ENCODE results near the gene TCF4. TPM values are rescaled to one million over a fixed set of nuclear protein-coding genes. Genes with fewer than 3 reads are reported as not detected.

The TCF4 gene
- total RNA-seq, 1 experiment from 2014 or later = 2.3 TPM

DNA sequence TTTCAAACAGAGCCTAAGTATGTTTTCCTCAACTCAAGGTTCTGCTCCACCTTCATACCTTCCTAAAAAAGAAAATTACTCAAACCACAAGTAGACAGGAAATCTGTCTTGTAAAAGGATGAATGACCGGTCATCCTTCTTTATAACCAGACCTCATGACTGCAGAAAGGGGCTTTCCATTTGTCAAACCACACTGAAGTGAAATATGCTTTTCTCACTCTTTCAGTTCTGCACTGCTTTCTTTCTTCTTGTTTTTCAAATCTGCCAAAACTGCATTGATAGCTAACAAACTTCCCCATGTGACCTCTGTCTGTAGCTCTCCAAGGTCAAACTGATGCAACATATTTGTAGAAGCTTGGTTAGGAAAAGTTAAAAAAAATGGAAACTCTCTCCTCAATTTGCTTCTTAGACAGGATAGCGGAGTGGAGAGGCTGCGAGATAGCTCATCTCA lies 319.8 kb downstream of the TCF4 start:
- H3K4me1 ChIP-seq (ENCODE audit: control insufficient read depth, insufficient read depth, low read length) = no peaks in the 10 kb centered on the region
- no peaks in the 10 kb centered on the region for H3K27me3 ChIP-seq (ENCODE audit: control insufficient read depth, insufficient read depth, low read length)
- CTCF ChIA-PET = no interaction called here
- in situ Hi-C loops (cut with HindIII; ENCODE audit: low pct_unique_long_range_greater_than_20kb, low sequenced_read_pairs) = no loop called here
- TF ChIP-seq POLR2AphosphoS5 (IDR thresholded peaks at IDR 0.05; ENCODE audit: low read depth, low read length) = no peak
- no peak for TF ChIP-seq TCF7L2 (IDR thresholded peaks at IDR 0.05; ENCODE audit: low read depth, low read length)
- no peak for TF ChIP-seq SIN3A (IDR thresholded peaks at IDR 0.05; ENCODE audit: borderline replicate concordance, insufficient read depth, low read depth, low read length)
- DNase-seq (ENCODE audit: low read depth, low spot score) = no peak
- no peak overlapping the region for H3K27ac ChIP-seq (ENCODE audit: low read length)
- POLR2A ChIA-PET = no interaction called here
- H3K9me3 ChIP-seq (ENCODE audit: control insufficient read depth, insufficient read depth, low read depth, low read length) = no peaks in the 10 kb centered on the region
- no peak overlapping the region for H3K4me3 ChIP-seq (ENCODE audit: low read depth in 2 of 2, low read length in 2 of 2)
- no peak for ATAC-seq
- no TSS peak for BruUV-seq (replicated peaks)
- intact Hi-C loops (cut with micrococcal nuclease; ENCODE audit: unreplicated experiment) = no loop called here
- H3K36me3 ChIP-seq (ENCODE audit: control insufficient read depth, insufficient read depth, low read length) = no peaks in the 10 kb centered on the region

DNA sequence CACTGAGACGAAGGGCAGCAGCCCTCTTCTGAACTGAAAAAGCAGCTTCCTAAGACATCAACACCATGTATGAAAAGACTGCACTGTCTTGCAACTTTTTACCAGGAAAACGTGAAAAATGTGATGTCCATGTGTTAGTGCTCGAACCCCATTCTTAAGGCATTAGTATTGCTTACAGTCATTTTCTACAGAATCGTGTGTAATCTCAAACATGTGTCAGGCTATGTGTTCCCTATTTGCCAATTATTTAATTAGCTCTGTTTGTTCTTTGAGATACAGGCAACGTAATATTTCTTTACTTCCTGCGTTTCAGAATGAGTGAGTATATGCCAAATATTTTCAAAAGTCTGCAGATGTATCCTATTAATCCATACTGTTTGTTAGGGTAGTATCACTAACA lies 321.0 kb downstream of the TCF4 start:
- intact Hi-C loops (cut with micrococcal nuclease; ENCODE audit: unreplicated experiment) (no loop called here), in situ Hi-C loops (cut with HindIII; ENCODE audit: low pct_unique_long_range_greater_than_20kb, low sequenced_read_pairs) (no loop called here)
- H3K9me3 ChIP-seq (ENCODE audit: control insufficient read depth, insufficient read depth, low read depth, low read length) = no peaks in the 10 kb centered on the region
- no peaks in the 10 kb centered on the region for H3K27me3 ChIP-seq (ENCODE audit: control insufficient read depth, insufficient read depth, low read length)
- DNase-seq (ENCODE audit: low read depth, low spot score) (no peak), ATAC-seq (no peak)
- no peak overlapping the region for H3K27ac ChIP-seq (ENCODE audit: low read length)
- TF ChIP-seq, protein P1, sequence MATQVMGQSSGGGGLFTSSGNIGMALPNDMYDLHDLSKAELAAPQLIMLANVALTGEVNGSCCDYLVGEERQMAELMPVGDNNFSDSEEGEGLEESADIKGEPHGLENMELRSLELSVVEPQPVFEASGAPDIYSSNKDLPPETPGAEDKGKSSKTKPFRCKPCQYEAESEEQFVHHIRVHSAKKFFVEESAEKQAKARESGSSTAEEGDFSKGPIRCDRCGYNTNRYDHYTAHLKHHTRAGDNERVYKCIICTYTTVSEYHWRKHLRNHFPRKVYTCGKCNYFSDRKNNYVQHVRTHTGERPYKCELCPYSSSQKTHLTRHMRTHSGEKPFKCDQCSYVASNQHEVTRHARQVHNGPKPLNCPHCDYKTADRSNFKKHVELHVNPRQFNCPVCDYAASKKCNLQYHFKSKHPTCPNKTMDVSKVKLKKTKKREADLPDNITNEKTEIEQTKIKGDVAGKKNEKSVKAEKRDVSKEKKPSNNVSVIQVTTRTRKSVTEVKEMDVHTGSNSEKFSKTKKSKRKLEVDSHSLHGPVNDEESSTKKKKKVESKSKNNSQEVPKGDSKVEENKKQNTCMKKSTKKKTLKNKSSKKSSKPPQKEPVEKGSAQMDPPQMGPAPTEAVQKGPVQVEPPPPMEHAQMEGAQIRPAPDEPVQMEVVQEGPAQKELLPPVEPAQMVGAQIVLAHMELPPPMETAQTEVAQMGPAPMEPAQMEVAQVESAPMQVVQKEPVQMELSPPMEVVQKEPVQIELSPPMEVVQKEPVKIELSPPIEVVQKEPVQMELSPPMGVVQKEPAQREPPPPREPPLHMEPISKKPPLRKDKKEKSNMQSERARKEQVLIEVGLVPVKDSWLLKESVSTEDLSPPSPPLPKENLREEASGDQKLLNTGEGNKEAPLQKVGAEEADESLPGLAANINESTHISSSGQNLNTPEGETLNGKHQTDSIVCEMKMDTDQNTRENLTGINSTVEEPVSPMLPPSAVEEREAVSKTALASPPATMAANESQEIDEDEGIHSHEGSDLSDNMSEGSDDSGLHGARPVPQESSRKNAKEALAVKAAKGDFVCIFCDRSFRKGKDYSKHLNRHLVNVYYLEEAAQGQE (IDR thresholded peaks at IDR 0.05; ENCODE audit: insufficient read depth in 1 of 2, low read depth in 2 of 2, low read length in 1 of 2) = no peak
- TF ChIP-seq TCF7L2 (IDR thresholded peaks at IDR 0.05; ENCODE audit: low read depth, low read length) (no peak), POLR2AphosphoS5 (IDR thresholded peaks at IDR 0.05; ENCODE audit: low read depth, low read length) (no peak), SIN3A (IDR thresholded peaks at IDR 0.05; ENCODE audit: borderline replicate concordance, insufficient read depth, low read depth, low read length) (no peak)
- TF ChIP-seq, protein P2, sequence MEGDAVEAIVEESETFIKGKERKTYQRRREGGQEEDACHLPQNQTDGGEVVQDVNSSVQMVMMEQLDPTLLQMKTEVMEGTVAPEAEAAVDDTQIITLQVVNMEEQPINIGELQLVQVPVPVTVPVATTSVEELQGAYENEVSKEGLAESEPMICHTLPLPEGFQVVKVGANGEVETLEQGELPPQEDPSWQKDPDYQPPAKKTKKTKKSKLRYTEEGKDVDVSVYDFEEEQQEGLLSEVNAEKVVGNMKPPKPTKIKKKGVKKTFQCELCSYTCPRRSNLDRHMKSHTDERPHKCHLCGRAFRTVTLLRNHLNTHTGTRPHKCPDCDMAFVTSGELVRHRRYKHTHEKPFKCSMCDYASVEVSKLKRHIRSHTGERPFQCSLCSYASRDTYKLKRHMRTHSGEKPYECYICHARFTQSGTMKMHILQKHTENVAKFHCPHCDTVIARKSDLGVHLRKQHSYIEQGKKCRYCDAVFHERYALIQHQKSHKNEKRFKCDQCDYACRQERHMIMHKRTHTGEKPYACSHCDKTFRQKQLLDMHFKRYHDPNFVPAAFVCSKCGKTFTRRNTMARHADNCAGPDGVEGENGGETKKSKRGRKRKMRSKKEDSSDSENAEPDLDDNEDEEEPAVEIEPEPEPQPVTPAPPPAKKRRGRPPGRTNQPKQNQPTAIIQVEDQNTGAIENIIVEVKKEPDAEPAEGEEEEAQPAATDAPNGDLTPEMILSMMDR (IDR thresholded peaks at IDR 0.05) = no peak
- CTCF ChIA-PET = no interaction called here
- POLR2A ChIA-PET = interaction anchor here (0.6 kb wide), 1 partner anchor 84 kb away, joined by 3 read pairs; no protein-coding TSS in a partner anchor
- BruUV-seq (replicated peaks) = no TSS peak
- no peaks in the 10 kb centered on the region for H3K36me3 ChIP-seq (ENCODE audit: control insufficient read depth, insufficient read depth, low read length)
- no peaks in the 10 kb centered on the region for H3K4me1 ChIP-seq (ENCODE audit: control insufficient read depth, insufficient read depth, low read length)
- no peak overlapping the region for H3K4me3 ChIP-seq (ENCODE audit: low read depth in 2 of 2, low read length in 2 of 2)

DNA sequence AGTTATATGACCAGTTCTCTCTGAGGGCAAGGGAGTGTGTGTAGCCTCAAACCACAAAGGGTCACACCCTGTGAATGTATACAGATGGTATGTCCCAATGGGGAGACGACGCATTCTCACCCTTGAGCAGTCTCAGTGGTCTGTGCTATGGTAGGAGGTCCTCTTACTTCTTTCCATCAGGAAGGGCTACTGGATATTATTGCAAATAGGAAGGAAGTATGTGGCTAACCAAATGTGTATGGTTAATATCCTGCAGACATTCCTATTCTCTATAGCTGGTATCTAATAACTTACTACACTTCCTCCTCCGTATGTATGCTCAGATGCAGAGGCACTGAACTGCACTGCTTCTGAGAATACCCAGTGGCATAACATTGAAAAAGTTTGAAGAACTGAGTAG lies 322.0 kb downstream of the TCF4 start:
- in situ Hi-C loops (cut with HindIII; ENCODE audit: low pct_unique_long_range_greater_than_20kb, low sequenced_read_pairs) (no loop called here), intact Hi-C loops (cut with micrococcal nuclease; ENCODE audit: unreplicated experiment) (no loop called here)
- CTCF ChIA-PET = no interaction called here
- Histone ChIP-seq H3K27ac (ENCODE audit: low read length) (no peak overlapping the region), H3K27me3 (ENCODE audit: control insufficient read depth, insufficient read depth, low read length) (no peaks in the 10 kb centered on the region), H3K4me3 (ENCODE audit: low read depth in 2 of 2, low read length in 2 of 2) (no peak overlapping the region), H3K9me3 (ENCODE audit: control insufficient read depth, insufficient read depth, low read depth, low read length) (no peaks in the 10 kb centered on the region), H3K36me3 (ENCODE audit: control insufficient read depth, insufficient read depth, low read length) (no peaks in the 10 kb centered on the region), H3K4me1 (ENCODE audit: control insufficient read depth, insufficient read depth, low read length) (no peaks in the 10 kb centered on the region)
- no peak for TF ChIP-seq SIN3A (IDR thresholded peaks at IDR 0.05; ENCODE audit: borderline replicate concordance, insufficient read depth, low read depth, low read length)
- TF ChIP-seq POLR2AphosphoS5 (IDR thresholded peaks at IDR 0.05; ENCODE audit: low read depth, low read length) = no peak
- TF ChIP-seq, protein P2 (IDR thresholded peaks at IDR 0.05) = no peak
- no peak for TF ChIP-seq TCF7L2 (IDR thresholded peaks at IDR 0.05; ENCODE audit: low read depth, low read length)
- TF ChIP-seq, protein P1 (IDR thresholded peaks at IDR 0.05; ENCODE audit: insufficient read depth in 1 of 2, low read depth in 2 of 2, low read length in 1 of 2) = no peak
- no TSS peak for BruUV-seq (replicated peaks)
- no peak for ATAC-seq
- DNase-seq (ENCODE audit: low read depth, low spot score) = no peak
- POLR2A ChIA-PET = no interaction called here

Data from Panc1 (cell line).